Stimulated activated CD4-positive, alpha-beta T cell treated with anti-CD3 and anti-CD28 coated beads, Interleukin-1b, Interleukin-23, amount 100 ng/mL, for 24 hours (primary cell): ENCODE results near the gene MAGI1.
"Not testable (repeated sequence)": the region's sequence is repeated elsewhere in the genome, so short reads cannot be mapped to it uniquely, and the experiment has no call there.

ENCODE experiments used
- DNase-seq, 4 experiments: peaks; one replicate each; pipeline ENCODE4 v3.0.0-alpha.2; 2020; ENCODE audit warnings: low read depth in 4 of 4, low spot score in 1 of 4

MAGI1 gene

DNA sequence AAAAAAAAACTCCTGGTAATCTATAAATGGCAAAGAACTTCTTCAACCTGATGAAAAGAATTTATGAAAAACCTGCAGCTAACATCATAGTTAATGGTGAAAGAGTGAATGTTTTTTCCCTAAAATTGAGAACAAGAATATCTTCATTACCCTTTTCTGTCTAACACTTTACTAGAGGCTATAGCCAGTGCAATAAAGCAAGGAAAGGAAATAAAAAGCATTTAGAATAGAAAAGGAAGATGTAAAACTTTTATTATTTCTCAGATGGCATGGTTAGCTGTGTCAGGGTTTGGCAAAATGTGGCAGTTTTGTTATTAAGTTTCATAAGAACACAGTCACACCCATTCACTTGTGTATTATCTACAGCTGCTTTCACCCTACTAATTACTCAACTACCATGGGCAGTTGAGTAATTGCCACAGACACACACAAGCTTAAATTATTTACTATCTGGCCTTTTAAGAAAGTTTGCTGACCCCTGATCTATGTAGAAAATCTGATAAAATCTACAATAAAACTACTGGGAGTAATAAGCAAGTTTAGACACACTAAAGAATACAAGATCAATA, 465.1 kb downstream of the MAGI1 start:
- no peak for DNase-seq

DNA sequence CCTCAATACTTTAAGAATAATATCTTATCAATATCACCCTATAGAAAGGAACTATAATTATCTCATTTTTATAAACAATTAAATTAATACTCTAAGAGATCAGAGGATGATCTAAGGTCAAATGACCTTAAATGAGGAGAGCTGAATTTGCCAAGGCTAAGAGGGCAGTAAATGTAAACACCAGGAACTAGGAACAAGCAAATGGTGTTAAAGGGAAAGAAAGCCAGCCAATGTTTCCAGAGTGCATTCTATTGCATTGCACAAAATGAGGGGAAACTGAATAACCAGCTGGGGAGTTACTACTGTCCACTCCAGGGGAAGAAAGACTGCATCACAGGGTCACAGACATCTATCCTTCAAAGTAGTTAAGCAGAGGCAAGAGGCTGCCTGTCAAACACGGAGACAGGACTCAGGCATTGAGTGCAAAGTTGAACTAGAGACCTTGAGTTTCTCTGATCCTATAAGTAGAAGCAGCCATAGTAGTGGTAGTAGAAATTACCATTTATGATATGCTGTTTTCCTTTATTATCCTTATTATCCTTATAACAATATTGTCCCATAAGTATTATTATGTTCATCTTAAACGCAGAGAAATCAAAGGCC, 466.4 kb downstream of the MAGI1 start:
- no peak for DNase-seq

DNA sequence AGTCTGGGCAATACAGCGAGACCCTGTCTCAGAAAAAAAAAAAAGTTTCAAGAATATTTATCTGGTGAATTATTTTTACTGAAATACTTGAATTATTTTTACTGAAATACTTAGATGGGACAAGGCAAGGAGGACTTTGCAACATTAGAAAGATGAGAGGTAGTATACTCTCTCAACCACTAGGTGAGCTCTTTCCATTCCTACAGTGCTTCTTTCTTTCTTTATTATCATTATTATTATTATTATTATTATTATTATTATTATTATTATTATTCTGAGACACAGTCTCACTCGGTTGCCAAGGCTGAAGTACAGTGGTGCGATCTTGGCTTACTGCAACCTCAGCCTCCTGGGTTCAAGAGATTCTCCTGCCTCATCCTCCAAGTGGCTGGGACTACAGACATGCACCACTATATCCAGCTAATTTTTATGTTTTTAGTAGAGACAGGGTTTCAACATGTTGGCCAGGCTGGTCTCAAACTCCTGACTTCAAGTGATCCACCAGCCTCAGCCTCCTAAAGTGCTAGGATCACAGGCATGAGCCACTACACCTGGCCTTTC, 468.8 kb downstream of the MAGI1 start:
- DNase-seq = no peak

GRCh38 chr3:65569129-65569528, 469.6 kb downstream of the MAGI1 start:
- no peak for DNase-seq

DNA sequence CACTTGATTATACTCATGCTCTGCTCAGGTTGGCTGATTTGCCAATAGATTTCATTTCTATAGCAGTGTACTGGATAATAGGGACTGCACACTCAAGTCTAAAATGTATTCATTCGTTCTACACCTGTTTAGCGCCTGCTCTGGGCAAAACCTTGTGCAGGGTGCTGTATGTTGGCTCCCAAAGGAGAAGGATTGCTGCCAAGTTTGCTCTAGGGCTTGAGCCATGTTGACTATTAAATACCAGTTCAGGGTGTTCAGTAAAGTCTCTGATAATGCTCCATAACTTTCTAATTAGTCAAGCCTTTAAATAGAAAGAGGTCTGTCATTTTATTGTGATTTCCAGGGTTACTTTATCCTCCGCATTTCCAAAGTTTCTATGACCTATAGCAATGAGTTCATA, 470.2 kb downstream of the MAGI1 start:
- no peak for DNase-seq

DNA sequence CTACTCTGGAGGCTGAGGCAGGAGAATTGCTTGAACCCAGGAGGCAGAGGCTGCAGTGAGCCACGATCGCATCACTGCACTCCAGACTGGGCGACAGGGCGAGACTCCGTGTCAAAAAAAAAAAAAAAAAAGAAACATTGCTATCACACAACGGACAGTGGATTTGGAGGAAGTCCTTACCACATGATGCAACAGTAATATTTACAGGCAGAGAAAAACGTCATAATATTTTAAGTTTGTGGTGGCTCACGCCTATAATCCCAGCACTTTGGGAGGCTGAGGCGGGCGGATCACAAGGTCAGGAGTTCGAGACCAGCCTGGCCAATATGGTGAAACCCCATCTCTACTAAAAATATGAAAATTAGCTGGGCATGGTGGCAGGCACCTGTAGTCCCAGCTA, 473.0 kb downstream of the MAGI1 start:
- not testable (repeated sequence) for DNase-seq

- DNase-seq = no peak
Measured at GRCh38 chr3:65564483-65564882, 474.2 kb downstream of the MAGI1 start.

- DNase-seq = no peak
Measured at GRCh38 chr3:65563861-65564260, 474.9 kb downstream of the MAGI1 start.

- no peak for DNase-seq
Measured at GRCh38 chr3:65562447-65562846, 476.3 kb downstream of the MAGI1 start.

- no peak for DNase-seq
Measured at GRCh38 chr3:65561617-65562016, 477.1 kb downstream of the MAGI1 start.

GRCh38 chr3:65560901-65561300, 477.8 kb downstream of the MAGI1 start:
- DNase-seq = no peak

GRCh38 chr3:65560133-65560532, 478.6 kb downstream of the MAGI1 start:
- no peak for DNase-seq

DNA sequence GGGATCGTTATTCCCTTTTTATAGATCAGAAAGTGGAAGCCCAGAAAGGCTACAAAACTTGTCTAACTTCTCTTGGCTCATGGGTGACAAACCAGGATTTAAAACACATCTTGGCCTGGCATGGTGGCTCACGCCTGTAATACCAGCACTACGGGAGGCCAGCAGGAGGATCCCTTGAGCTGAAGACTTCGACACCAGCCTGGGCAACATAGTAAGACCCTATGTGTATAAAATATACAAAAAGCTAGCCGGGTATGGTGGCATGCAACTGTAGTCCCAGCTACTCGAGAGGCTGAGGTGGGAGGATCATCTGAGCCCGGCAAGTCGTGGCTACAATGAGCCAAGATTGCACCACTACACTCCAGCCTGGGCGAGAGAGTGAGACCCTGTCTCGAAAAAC, 479.1 kb downstream of the MAGI1 start:
- no peak for DNase-seq

- no peak for DNase-seq
Measured at GRCh38 chr3:65558826-65559225, 479.9 kb downstream of the MAGI1 start.

DNA sequence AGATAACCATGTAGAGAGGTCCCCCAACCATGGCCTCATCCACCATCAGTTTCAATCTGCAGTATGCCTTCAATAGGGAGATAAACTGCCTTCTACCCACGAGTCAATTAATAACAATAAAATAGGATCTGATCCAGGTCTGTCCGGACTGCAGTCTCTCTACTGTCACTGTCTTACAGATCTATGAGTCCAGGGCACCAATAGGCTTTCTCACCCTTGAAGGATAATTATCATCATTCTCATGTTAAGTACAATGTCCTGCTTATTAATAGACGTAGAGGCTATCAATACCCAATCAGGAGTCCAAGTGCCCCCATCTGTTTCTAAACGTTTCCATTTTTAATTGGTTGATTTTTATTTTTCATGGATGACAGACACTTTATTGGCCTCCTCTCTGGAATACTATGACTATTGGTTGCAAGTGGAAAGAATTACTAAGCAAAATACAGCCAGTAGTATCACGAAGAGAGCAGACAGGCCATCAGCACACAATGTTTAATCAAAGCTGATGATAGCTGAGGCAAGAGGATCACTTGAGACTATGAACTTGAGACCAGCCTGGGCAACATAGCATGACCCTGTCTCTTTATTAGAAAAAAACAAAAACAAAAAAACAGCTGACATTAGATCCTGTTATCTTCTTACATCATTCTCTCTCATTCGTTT, 480.7 kb downstream of the MAGI1 start:
- DNase-seq = no peak

GRCh38 chr3:65556934-65557577, 481.7 kb downstream of the MAGI1 start:
- DNase-seq = no peak

- DNase-seq = no peak
Measured at GRCh38 chr3:65552434-65552833, 486.3 kb downstream of the MAGI1 start.

- no peak for DNase-seq
Measured at GRCh38 chr3:65551945-65552344, 486.8 kb downstream of the MAGI1 start.

GRCh38 chr3:65550137-65550536, 488.6 kb downstream of the MAGI1 start:
- no peak for DNase-seq

- no peak for DNase-seq
Measured at GRCh38 chr3:65549626-65549959, 489.1 kb downstream of the MAGI1 start.

- DNase-seq = no peak
Measured at GRCh38 chr3:65548848-65549625, 489.7 kb downstream of the MAGI1 start.
